Activated CD4-positive, alpha-beta T cell treated with anti-CD3 and anti-CD28 coated beads, Interleukin-2, amount 10 ng/mL, durations not matched to agents 24 days and 14 days (primary cell): ENCODE results near the gene H2BW1. TPM values are rescaled to one million over a fixed set of nuclear protein-coding genes. Genes with fewer than 3 reads are reported as not detected.

Experiments
- total RNA-seq: library from RNA; stranded (reverse); gene quantifications from 2 replicates; pipeline ENCODE4 v1.2.3, GENCODE V29; 2022

The H2BW1 gene
- total RNA-seq, 1 donor from 2014 or later: not detected

Other genes starting within 250 kb of the H2BW1 start
- not detected in 2 replicates for gene PLP1, start 236.9 kb downstream of the H2BW1 start, total RNA-seq
- 0.17 and 0.35 TPM in 2 replicates for gene RAB9B, start 181.5 kb downstream of the H2BW1 start, total RNA-seq
- gene TMSB15B, start 51.1 kb downstream of the H2BW1 start, total RNA-seq: 7.3 and 8.7 TPM in 2 replicates
- not detected in 2 replicates for gene H2BW2, start 26.2 kb upstream of the H2BW1 start, total RNA-seq
- 3.1 and 3.6 TPM in 2 replicates for gene TMSB15C, start 62.5 kb upstream of the H2BW1 start, total RNA-seq
- 0.35 and 0.69 TPM in 2 replicates for gene ZCCHC18, start 98.8 kb upstream of the H2BW1 start, total RNA-seq
- gene SLC25A53, start 143.3 kb upstream of the H2BW1 start, total RNA-seq: 4.2 and 4.3 TPM in 2 replicates
- gene FAM199X, start 152.7 kb upstream of the H2BW1 start, total RNA-seq: 10.1 and 10.7 TPM in 2 replicates
- gene ESX1, start 241.2 kb upstream of the H2BW1 start, total RNA-seq: not detected in 2 replicates